NCI-H748 treated with DMSO at 0.1 percent for 48 hours (cell line): ENCODE measurements around the gene FBXL7.

Experiments used
- DNase-seq: peaks from one replicate; lab custom pipeline; 2025; lab: John Stamatoyannopoulos, UW

FBXL7 gene

GRCh38 chr5:15584528-15584927 lies 84.5 kb downstream of the FBXL7 start:
- no peak for DNase-seq

GRCh38 chr5:15585128-15585527 lies 85.1 kb downstream of the FBXL7 start:
- no peak for DNase-seq

- DNase-seq = no peak
These were observed 86.0 kb downstream of the FBXL7 start for GRCh38 chr5:15585841-15586591.

- DNase-seq = no peak
These were observed 87.9 kb downstream of the FBXL7 start for GRCh38 chr5:15587916-15588315.

- peak; percentile 34 for DNase-seq
These were observed 92.7 kb downstream of the FBXL7 start for GRCh38 chr5:15592728-15593127.

- DNase-seq = no peak
These were observed 95.1 kb downstream of the FBXL7 start for GRCh38 chr5:15594977-15595568.

- DNase-seq = no peak
These were observed 95.9 kb downstream of the FBXL7 start for GRCh38 chr5:15595929-15596328.

GRCh38 chr5:15596936-15597335 lies 97.0 kb downstream of the FBXL7 start:
- DNase-seq = no peak

- DNase-seq = no peak
These were observed 97.8 kb downstream of the FBXL7 start for GRCh38 chr5:15597804-15598203.

GRCh38 chr5:15598294-15598902 lies 98.4 kb downstream of the FBXL7 start:
- DNase-seq = peak; percentile 11

GRCh38 chr5:15600035-15600434 lies 100.1 kb downstream of the FBXL7 start:
- no peak for DNase-seq

- DNase-seq = no peak
These were observed 101.3 kb downstream of the FBXL7 start for GRCh38 chr5:15601274-15601673.

- no peak for DNase-seq
These were observed 101.9 kb downstream of the FBXL7 start for GRCh38 chr5:15601853-15602252.

- DNase-seq = no peak
These were observed 105.0 kb downstream of the FBXL7 start for GRCh38 chr5:15604986-15605385.

- no peak for DNase-seq
These were observed 106.2 kb downstream of the FBXL7 start for GRCh38 chr5:15606197-15606596.

- no peak for DNase-seq
These were observed 107.1 kb downstream of the FBXL7 start for GRCh38 chr5:15607076-15607475.

- no peak for DNase-seq
These were observed 109.2 kb downstream of the FBXL7 start for GRCh38 chr5:15609076-15609725.

GRCh38 chr5:15610216-15610615 lies 110.2 kb downstream of the FBXL7 start:
- DNase-seq = no peak

GRCh38 chr5:15611008-15611407 lies 111.0 kb downstream of the FBXL7 start:
- DNase-seq = no peak

GRCh38 chr5:15612915-15613635 lies 113.1 kb downstream of the FBXL7 start:
- DNase-seq = no peak

GRCh38 chr5:15614679-15615078 lies 114.7 kb downstream of the FBXL7 start:
- no peak for DNase-seq

GRCh38 chr5:15615859-15616258 lies 115.9 kb downstream of the FBXL7 start:
- no peak for DNase-seq
